K562 (cell line): ENCODE results near the gene AKT2. TPM values are rescaled to one million over a fixed set of nuclear protein-coding genes. Genes with fewer than 3 reads are reported as not detected.

Experiments
- ATAC-seq: fragments of 200-7000 bp; cut with Tn5 transposase; 3 replicates; pipeline ENCODE4 v1.9.1; 2020; ENCODE audit warnings: moderate library complexity
- BruUV-seq: library from RNA; stranded (reverse); fragments of 400-500 nt; replicated peaks from 2 replicates; lab custom pipeline; 2021; lab: Mats Ljungman, UMichigan
- CTCF ChIA-PET: fragments of 300-600 bp; formaldehyde crosslinking; extraction: SDS; loops from one replicate; lab custom pipeline; 2021; ENCODE audit warnings: low intra/inter-chr PET ratio; lab: Yijun Ruan, JAX
- POLR2A ChIA-PET: fragments of 300-600, 350-650 bp; sonication (Branson Sonifier 250); formaldehyde crosslinking; extraction: SDS; loops from one replicate; lab custom pipeline; 2021; ENCODE audit warnings: antibody characterized with exemption, inconsistent platforms; lab: Yijun Ruan, JAX
- DNase-seq, 4 experiments: peaks; one replicate each; pipeline versions ENCODE4 v3.0.0 to v3.0.0-alpha.2; 2011 to 2018; ENCODE audit warnings: low spot score in 3 of 4, mixed read lengths in 3 of 4; ENCODE audit errors: extremely low read depth in 1 of 4
- FAIRE-seq: peaks from 2 replicates; lab custom pipeline; 2011; peaks lifted over from hg19 to GRCh38; lab: Jason Lieb, UNC
- H2AFZ ChIP-seq: 2 replicates; pipeline ENCODE4 v1.6.0; 2011; ENCODE audit warnings: low read depth, low read length, control low read depth, inconsistent platforms
- H3K27ac ChIP-seq: fragments of 200-600 bp; 3 replicates; pipeline ENCODE4 v1.8.0; 2011; ENCODE audit warnings: low read depth, mild to moderate bottlenecking, control low read depth, inconsistent platforms, low read length, moderate library complexity, mixed read lengths; ENCODE audit errors: extremely low read depth
- H3K27me3 ChIP-seq, 2 experiments: fragments of 300-600 bp in 1 of 2; 2 replicates in 1 of 2; 3 replicates in 1 of 2; pipeline versions ENCODE4 v1.6.0 to v1.8.0; 2011; ENCODE audit warnings: inconsistent platforms in 2 of 2, low read length in 2 of 2, mild to moderate bottlenecking in 1 of 2, mixed read lengths in 1 of 2, moderate library complexity in 1 of 2; ENCODE audit not compliant: control insufficient read depth in 2 of 2, insufficient read depth in 2 of 2
- H3K36me3 ChIP-seq: fragments of 300-600 bp; 3 replicates; pipeline ENCODE4 v1.8.0; 2011; ENCODE audit warnings: mild to moderate bottlenecking, low read length, inconsistent platforms; ENCODE audit not compliant: control insufficient read depth, insufficient read depth
- H3K4me1 ChIP-seq, 2 experiments: fragments of 200-600 bp in 1 of 2; replicated peaks in 1 of 2; 2 replicates in 1 of 2; 3 replicates in 1 of 2; pipeline versions ENCODE4 v1.5.1 to v1.8.0; 2011; ENCODE audit warnings: inconsistent platforms in 2 of 2, low read length in 2 of 2, mild to moderate bottlenecking in 1 of 2, mixed read lengths in 1 of 2, moderate library complexity in 1 of 2; ENCODE audit not compliant: control insufficient read depth in 2 of 2, insufficient read depth in 2 of 2
- H3K4me2 ChIP-seq: 2 replicates; pipeline ENCODE4 v1.6.1; 2011; ENCODE audit warnings: low read length, control low read depth, inconsistent platforms, mixed read lengths; ENCODE audit not compliant: insufficient read depth
- H3K4me3 ChIP-seq: fragments of 200-600 bp; sonication (generic), shearing (Covaris generic); 2 replicates; pipeline ENCODE4 v1.5.1; 2016; ENCODE audit warnings: control low read depth, inconsistent platforms
- H3K79me2 ChIP-seq: fragments of 200-600 bp; 3 replicates; pipeline ENCODE4 v1.8.0; 2011; ENCODE audit warnings: low read length, inconsistent platforms; ENCODE audit not compliant: control insufficient read depth, insufficient read depth
- H3K9ac ChIP-seq, 2 experiments: 2 replicates each; pipeline versions ENCODE4 v1.6.0 to v1.6.1; 2011; ENCODE audit warnings: low read depth in 2 of 2, low read length in 2 of 2, control low read depth in 1 of 2, inconsistent platforms in 1 of 2, mild to moderate bottlenecking in 1 of 2, mixed read lengths in 1 of 2; ENCODE audit not compliant: insufficient read depth in 1 of 2
- H3K9me1 ChIP-seq: one replicate; pipeline ENCODE4 v1.6.0; 2011; ENCODE audit warnings: inconsistent platforms, mild to moderate bottlenecking, low read length, moderate library complexity; ENCODE audit not compliant: control insufficient read depth, insufficient read depth
- H3K9me3 ChIP-seq: replicated peaks from 2 replicates; pipeline ENCODE4 v1.5.1; 2011; ENCODE audit warnings: low read depth, low read length, inconsistent platforms; ENCODE audit not compliant: control insufficient read depth, insufficient read depth
- H4K20me1 ChIP-seq: replicated peaks from 2 replicates; pipeline ENCODE4 v1.6.1; 2011; ENCODE audit warnings: low read length, inconsistent platforms, mixed read lengths; ENCODE audit not compliant: control insufficient read depth, insufficient read depth
- ATF7 ChIP-seq: fragments of 450-650 bp; IDR thresholded peaks from 2 replicates; pipeline ENCODE4 v1.7.1; 2014; ENCODE audit warnings: mild to moderate bottlenecking, moderate library complexity
- CCAR2 ChIP-seq: fragments of 200-400 bp; formaldehyde crosslinking; IDR thresholded peaks from 2 replicates; pipeline ENCODE4 v1.6.1; 2017; ENCODE audit warnings: mild to moderate bottlenecking, low read depth, low read length
- HDAC1 ChIP-seq, 2 experiments: fragments of 450-650 bp; IDR thresholded peaks; 2 replicates each; pipeline ENCODE4 v1.6.1; 2016 to 2017; ENCODE audit warnings: inconsistent platforms in 1 of 2, mild to moderate bottlenecking in 1 of 2, moderate library complexity in 1 of 2
- POLR2G ChIP-seq: fragments of 200-400 bp; formaldehyde crosslinking; IDR thresholded peaks from 2 replicates; pipeline ENCODE4 v1.6.1; 2017; ENCODE audit warnings: low read depth, mild to moderate bottlenecking, antibody characterized with exemption, low read length, moderate library complexity
- SMAD1 ChIP-seq: fragments of 150-350 bp; IDR thresholded peaks from 2 replicates; pipeline ENCODE4 v1.6.1; 2014; ENCODE audit warnings: low read length, low read depth; ENCODE audit not compliant: partially characterized antibody
- SMAD2 ChIP-seq: fragments of 150-350 bp; IDR thresholded peaks from 2 replicates; pipeline ENCODE4 v1.6.1; 2014; ENCODE audit warnings: low read depth, mild to moderate bottlenecking, low read length
- SMARCA5 ChIP-seq: fragments of 450-650 bp; IDR thresholded peaks from 2 replicates; pipeline ENCODE4 v1.6.1; 2016
- ZNF274 ChIP-seq: IDR thresholded peaks from 2 replicates; pipeline ENCODE4 v1.6.1; 2011; ENCODE audit warnings: low read depth, mild to moderate bottlenecking, low read length, moderate library complexity, borderline replicate concordance
- ZNF444 ChIP-seq: fragments of 250-450 bp; sonication (Bioruptor Pico); IDR thresholded peaks from 2 replicates; pipeline ENCODE4 v1.4.0; 2020; ENCODE audit warnings: mild to moderate bottlenecking, moderate library complexity
- ZNF583 ChIP-seq: fragments of 250-450 bp; sonication (Bioruptor Pico); IDR thresholded peaks from 2 replicates; pipeline ENCODE4 v1.4.0; 2020
- ZNF589 ChIP-seq: fragments of 200-800 bp; sonication (Bioruptor generic); IDR thresholded peaks from 2 replicates; pipeline ENCODE4 v1.6.1; 2016; ENCODE audit warnings: low read depth, missing genetic modification characterization, missing compliant biosample characterization
- WGBS: fragments of 100-300 bp; shearing (Covaris generic); methylation state at CpG from one replicate; pipeline ENCODE4 v1.1.6; 2016; ENCODE audit warnings: low coverage, mixed read lengths; ENCODE audit not compliant: insufficient coverage; ENCODE audit errors: missing lambda C conversion rate; 5-methylcytosine and 5-hydroxymethylcytosine counted together
- in situ Hi-C: fragments of 300-500 bp; cut with MboI; formaldehyde crosslinking; loops from 4 replicates; pipeline ENCODE4 v1.15.0; 2018; ENCODE audit warnings: inconsistent platforms, mixed read lengths
- intact Hi-C: fragments of 100-400 bp; cut with micrococcal nuclease; formaldehyde crosslinking; loops from 2 replicates; pipeline ENCODE4 v1.14.2; 2022
- polyA plus RNA-seq, 8 experiments: library from polyadenylated mRNA; depleted of rRNA in 4 of 8; stranded (reverse) in 5 of 8; unstranded in 3 of 8; fragments of >200 nt; fragmentation: Nextera tagmentation in 2 of 8; fragmentation: Illumina TruSeq in 1 of 8; extraction: Ambion mirVana in 2 of 8; extraction: Trizol in 1 of 8; gene quantifications; 2 replicates each; pipeline versions ENCODE4 v1.2.1 to v1.2.3, GENCODE V29; 2011 to 2014; ENCODE audit warnings: inconsistent platforms in 1 of 8, missing spikeins in 1 of 8
- total RNA-seq, 7 experiments: library from RNA; depleted of rRNA in 6 of 7; stranded (reverse); fragments of >200 nt in 6 of 7; fragmentation: Illumina TruSeq in 2 of 7; extraction: Trizol in 2 of 7; gene quantifications; 2 replicates each; pipeline versions ENCODE4 v1.2.1 to v1.2.3, GENCODE V29; 2011 to 2021; ENCODE audit warnings: low replicate concordance in 1 of 7

Gene AKT2
- total and polyA plus RNA-seq, 9 of the 15 experiments (the other 6 are each of a cell fraction or from before 2014, with no cell fraction given), result 1.1 to 132 (median 67.7) TPM

- no peak overlapping the region for H2AFZ ChIP-seq
- no peak for DNase-seq
- no peaks in the 10 kb centered on the region for H4K20me1 ChIP-seq
- ChIA-PET CTCF (no interaction called here), POLR2A (interaction anchor here (0.6 kb wide), 1 partner anchor 12 kb away, joined by 4 read pairs; no protein-coding TSS in a partner anchor)
- intact Hi-C loops (no loop called here), in situ Hi-C loops (no loop called here)
- BruUV-seq, result no TSS peak
- no peak for FAIRE-seq
- no peaks in the 10 kb centered on the region for H3K9me3 ChIP-seq
- H3K9me1 ChIP-seq, result no peaks in the 10 kb centered on the region
- no peak overlapping the region for H3K4me2 ChIP-seq
- H3K79me2 ChIP-seq, result no peaks in the 10 kb centered on the region
- H3K36me3 ChIP-seq, result peaks cover 91% of the 10 kb centered on the region; the same call in 2 of the 3 replicates
- no peak overlapping the region for H3K27ac ChIP-seq
- H3K27me3 ChIP-seq, result no peaks in the 10 kb centered on the region
- 99% methylated on average over 13 of the region's 14 CpGs for WGBS
- ATAC-seq, result no peak
- TF ChIP-seq POLR2G (no peak), CCAR2 (no peak), SMAD2 (no peak), SMARCA5 (no peak), HDAC1 (IDR thresholded peaks at IDR 0.05) (no peak), ATF7 (no peak), ZNF274 (no peak), SMAD1 (no peak), ZNF444 (CRISPR knock-in tag) (no peak), ZNF589 (CRISPR knock-in tag) (no peak), ZNF583 (no peak)
- no peak overlapping the region for H3K9ac ChIP-seq
- no peak overlapping the region for H3K4me3 ChIP-seq
- peaks cover 2 to 32% of the 10 kb centered on the region in 2 experiments; a peak in 3 of 5 replicates for H3K4me1 ChIP-seq
Observed at GRCh38 chr19:40237791-40238190, 47.4 kb downstream of the AKT2 start.
